HG03460 (cell line): ENCODE data around the gene SUSD1.

Experiments used
- ATAC-seq: cut with Tn5 transposase; IDR thresholded peaks from one replicate; pipeline ENCODE4 v1.9.1; 2021; ENCODE audit not compliant: unreplicated experiment

Gene SUSD1

DNA sequence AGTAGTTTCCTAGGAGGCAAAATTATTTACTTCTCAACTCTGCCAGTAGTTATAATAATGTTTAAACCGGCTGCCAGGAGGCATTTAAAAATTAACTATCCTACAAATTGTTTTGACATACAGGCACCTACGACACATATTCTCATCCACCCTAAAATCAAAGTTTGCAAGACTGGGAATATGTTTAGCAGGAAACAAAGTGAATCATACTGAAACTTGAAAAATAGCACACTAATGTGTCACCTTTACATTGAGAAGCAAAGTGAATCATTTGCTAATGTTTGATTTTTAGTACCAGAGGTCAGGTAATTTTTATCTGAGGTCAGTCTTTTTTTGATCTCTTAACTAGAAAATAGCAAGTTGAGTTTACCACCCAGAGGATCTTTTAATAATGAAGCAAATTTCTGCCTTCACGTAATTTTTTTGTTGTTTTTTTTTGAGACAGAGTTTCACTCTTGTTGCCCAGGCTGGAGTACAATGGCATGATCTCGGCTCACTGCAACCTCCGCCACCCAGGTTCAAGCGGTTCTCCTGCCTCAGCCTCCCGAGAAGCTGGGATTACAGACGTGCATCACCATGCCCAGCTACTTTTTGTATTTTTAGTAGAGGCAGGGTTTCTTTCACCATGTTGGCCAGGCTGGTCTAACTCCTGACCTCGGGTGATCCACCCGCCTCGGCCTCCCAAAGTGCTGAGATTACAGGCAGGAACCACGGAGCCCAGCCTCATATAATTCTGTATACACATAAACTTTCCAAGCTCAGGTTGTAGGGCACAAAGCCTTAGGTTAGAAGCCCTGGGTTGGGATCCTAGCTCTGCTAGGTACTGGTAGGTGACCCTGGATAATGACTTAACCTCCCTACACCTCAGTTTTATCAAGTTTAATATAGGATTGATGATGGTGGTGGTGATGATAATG lies 154.2 kb downstream of the SUSD1 start:
- ATAC-seq: peak; percentile 65

GRCh38 chr9:112017878-112018277 lies 157.2 kb downstream of the SUSD1 start:
- no peak for ATAC-seq

GRCh38 chr9:112015736-112016135 lies 159.4 kb downstream of the SUSD1 start:
- no peak for ATAC-seq

- ATAC-seq: no peak
These were observed 159.9 kb downstream of the SUSD1 start for GRCh38 chr9:112015149-112015548.

DNA sequence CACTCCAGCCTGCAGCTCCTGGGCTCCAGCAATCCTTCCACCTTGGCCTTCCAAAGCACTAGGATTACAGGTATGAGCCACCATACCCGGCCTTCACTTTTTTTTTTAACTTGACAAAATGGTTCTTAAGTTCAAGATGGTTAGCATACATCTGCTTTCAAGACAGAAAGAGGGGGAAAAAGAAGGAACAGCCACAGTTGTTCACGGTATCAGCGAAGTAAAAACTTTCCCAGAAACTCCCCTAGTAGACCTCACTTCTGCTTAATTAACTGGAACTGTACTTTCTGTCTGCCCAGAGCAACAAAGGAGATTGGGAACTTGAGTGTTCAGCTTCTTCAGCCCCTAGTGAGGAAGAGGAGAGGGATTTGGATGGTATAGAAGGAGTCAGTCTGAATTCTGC lies 161.8 kb downstream of the SUSD1 start:
- ATAC-seq: no peak

- ATAC-seq: peak; percentile 78
These were observed 162.8 kb downstream of the SUSD1 start for GRCh38 chr9:112012026-112012902.

DNA sequence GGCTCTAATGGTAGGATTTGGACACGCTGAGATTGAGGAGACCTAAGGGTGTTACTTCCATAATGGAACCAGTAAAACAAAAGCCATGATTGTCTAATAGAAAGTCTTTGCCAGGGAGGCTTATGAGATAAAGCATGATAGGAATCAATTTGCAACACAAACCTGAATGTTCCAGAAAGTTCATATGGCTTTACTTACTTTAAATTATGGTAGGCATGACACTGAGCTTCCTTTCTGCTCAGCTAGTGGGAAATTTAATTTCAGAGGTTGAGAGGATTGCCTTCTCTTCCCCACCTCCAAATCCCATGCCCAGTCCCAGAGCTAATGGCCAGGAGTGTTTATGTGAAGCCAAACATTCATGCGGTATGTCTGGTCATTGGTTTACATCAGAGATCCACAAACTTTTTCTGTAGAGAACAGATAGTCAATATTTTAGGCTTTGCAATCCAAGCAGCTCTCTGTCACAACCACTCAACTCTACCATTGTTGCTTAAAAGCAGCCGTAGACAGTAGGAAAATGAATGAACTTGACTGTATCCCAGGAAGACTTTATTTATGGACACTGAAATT lies 164.0 kb downstream of the SUSD1 start:
- no peak for ATAC-seq

DNA sequence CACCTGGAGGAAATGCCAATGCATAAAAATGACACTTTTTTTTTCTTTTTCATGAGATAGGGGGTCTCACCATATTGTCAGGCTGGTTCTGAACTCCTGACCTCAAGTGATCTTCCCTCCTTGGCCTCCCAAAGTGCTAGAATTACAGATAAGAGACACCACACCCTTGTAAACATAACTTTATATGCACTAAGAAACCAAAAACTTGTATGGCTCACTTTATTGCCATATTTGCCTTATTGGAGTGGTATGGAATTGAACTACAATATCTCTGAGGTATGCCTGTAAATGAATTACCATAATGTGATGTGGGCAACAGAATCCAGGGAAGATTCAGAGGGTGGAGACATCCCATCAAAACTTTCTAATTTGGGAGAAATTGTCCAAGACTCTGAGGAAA lies 164.6 kb downstream of the SUSD1 start:
- no peak for ATAC-seq

- ATAC-seq: no peak
These were observed 165.4 kb downstream of the SUSD1 start for GRCh38 chr9:112009656-112010055.

DNA sequence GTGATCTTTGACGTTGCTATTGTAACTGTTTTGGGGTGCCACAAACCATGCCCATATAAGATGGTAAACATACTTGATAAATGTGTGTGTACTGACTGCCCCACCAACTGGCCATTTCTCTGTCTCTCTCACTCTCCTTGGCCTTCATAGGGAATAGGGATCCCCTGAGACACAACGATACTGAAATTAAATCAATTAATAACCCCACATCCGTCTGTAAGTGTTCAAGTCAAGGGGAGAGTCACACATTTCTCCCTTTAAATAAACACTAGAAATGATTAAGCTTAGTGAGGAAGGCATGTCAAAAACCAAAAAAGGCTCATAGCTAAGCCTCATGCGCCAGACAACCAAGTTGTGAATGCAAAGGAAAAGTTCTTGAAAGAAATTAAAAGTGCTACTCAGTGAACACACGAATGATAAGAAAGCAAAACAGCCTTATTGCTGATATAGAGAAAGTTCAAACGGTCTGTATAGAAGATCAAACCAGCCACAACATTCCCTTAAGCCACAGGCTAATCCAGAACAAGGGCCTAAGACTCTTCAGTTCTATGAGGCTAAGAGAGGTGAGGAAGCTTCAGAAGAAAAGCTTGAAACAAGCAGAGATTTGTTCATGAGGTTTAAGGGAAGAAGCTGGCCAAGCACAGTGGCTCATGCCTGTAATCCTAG lies 167.4 kb downstream of the SUSD1 start:
- peak; percentile 36 for ATAC-seq

DNA sequence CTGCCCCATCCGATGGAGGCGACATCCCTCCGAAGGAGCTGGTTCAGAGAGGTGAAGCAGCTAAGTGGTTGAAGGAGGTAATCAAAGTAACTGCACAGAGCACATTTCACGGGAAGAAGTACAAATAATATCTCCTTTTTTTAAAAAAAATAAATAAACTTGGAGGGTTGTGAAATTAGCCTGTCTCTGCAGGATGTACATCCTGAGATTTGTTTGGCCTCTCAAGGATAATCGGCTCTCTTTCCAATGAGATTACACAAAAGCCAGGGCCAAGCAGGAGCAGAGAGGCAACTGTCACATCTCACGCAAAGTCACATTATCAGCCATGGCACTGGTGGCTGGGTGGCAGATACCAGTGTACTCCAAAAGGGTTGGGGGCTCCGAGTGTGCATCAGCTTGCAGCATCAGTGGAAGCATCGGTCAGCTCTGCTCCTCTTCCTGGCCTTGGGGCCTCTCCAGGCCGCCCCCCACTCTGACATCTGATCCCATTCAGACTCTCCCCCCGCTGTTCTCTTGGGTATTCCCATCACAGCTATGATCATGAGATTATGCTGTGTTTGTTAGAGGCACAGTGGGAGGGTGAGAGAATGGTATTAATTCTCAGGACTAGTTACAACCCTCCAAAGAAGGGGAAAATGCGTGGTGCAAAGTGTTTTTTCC lies 168.6 kb downstream of the SUSD1 start:
- no peak for ATAC-seq

- ATAC-seq: no peak
These were observed 169.2 kb downstream of the SUSD1 start for GRCh38 chr9:112005939-112006338.

GRCh38 chr9:112003538-112003937 lies 171.6 kb downstream of the SUSD1 start:
- no peak for ATAC-seq

GRCh38 chr9:112002847-112003457 lies 172.1 kb downstream of the SUSD1 start:
- no peak for ATAC-seq

DNA sequence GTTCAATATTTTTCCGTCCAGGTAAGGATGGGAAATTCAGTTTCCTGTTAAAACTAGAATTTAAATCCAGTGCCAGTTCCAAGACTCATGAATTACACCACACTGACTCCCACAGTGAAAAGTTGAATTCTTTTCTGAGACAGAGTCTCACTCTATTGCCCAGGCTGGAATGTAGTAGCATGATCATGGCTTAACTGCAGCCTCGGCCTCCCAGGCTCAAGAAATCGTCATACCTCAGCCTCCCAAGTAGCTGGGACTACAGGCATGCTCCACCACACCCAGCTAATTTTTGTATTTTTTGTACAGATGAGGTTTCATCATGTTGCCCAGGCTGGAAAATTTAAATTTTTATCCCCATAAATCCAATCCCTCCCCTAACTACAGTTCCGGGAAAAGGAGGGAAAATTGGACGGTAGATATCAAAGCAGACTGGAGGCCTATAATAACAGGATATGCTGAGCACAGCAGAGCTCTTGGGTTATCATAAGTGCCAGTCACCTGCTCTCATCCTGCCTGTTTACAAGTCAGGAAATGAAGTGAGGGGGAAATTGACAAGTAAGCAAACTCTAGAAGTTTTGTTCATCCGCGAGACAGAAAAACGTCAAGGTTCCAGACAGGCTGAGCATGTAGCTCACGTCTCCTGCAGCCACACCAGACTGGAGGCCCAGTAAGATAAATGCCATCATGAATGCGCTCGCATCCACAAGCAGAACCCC lies 172.8 kb downstream of the SUSD1 start:
- ATAC-seq: no peak

GRCh38 chr9:112000743-112001142 lies 174.4 kb downstream of the SUSD1 start:
- ATAC-seq: no peak

- ATAC-seq: no peak
These were observed 175.8 kb downstream of the SUSD1 start for GRCh38 chr9:111999319-111999718.

DNA sequence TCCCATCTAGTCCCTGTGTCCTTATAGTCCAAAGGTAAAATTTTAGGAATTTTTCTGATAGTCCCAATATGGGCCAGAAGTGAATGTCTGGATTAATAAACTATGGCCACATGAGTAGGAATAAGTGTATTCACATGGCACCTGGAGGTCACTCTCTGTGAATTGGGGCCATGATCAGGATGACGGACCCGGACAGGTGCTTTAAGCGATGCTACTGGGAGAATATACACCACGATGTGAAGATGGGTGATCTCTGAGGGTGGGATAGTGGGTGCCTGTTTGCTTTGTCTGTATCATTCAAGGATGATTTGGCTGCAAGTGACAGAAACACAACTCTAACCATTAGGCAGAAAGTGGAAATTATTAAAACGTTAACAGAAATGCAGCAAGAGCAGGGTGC lies 177.3 kb downstream of the SUSD1 start:
- ATAC-seq: no peak

- no peak for ATAC-seq
These were observed 180.2 kb downstream of the SUSD1 start for GRCh38 chr9:111994831-111995458.
